Lung microvascular endothelial cell (primary cell): ENCODE results near the gene RINL. TPM values are rescaled to one million over a fixed set of nuclear protein-coding genes. Genes with fewer than 3 reads are reported as not detected.
"Not testable (repeated sequence)": the region's sequence is repeated elsewhere in the genome, so short reads cannot be mapped to it uniquely, and the experiment has no call there.

Experiments used
- DNase-seq, 2 donors: peaks; one replicate each; pipeline versions ENCODE4 v3.0.0 to v3.0.0-alpha.2; 2010; ENCODE audit warnings: low read depth in 2 of 2
- total RNA-seq: library from RNA; depleted of rRNA; stranded (reverse); fragments of >200 nt; gene quantifications from 2 replicates; pipeline ENCODE4 v1.2.1, GENCODE V29; 2014

Gene RINL
- total RNA-seq, 1 donor from 2014 or later: 11.7 TPM

DNA sequence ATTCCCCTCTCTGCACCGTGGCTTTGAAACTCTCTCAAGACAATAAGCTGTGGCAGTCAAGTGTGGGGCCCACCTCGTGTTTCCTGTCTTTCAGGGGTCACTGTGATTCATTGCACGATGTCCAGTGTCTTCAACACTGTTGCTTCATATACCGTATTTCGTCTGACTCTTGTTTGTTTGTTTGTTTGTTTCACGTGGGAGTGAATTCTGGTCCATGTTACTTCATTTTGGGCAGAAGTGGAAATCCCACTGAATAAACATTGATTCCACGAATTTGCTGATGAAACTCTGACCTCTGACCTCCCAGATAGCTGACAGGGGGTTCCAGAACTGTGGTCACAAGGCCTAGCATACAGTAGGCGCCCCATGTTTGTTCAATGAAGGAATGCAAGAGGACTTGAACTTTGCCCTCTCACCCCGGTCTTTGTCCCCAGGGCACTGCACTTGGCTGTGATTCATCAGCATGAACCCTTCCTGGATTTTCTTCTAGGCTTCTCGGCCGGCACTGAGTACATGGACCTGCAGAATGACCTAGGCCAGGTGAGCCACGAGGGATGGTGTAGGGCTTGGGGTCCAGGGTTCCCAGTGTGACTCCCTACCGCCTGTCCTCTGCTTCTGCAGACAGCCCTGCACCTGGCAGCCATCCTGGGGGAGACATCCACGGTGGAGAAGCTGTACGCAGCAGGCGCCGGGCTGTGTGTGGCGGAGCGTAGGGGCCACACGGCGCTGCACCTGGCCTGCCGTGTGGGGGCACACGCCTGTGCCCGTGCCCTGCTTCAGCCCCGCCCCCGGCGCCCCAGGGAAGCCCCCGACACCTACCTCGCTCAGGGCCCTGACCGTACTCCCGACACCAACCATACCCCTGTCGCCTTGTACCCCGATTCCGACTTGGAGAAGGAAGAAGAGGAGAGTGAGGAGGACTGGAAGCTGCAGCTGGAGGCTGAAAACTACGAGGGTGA, 26.8 kb upstream of the RINL start:
- no peak for DNase-seq

DNA sequence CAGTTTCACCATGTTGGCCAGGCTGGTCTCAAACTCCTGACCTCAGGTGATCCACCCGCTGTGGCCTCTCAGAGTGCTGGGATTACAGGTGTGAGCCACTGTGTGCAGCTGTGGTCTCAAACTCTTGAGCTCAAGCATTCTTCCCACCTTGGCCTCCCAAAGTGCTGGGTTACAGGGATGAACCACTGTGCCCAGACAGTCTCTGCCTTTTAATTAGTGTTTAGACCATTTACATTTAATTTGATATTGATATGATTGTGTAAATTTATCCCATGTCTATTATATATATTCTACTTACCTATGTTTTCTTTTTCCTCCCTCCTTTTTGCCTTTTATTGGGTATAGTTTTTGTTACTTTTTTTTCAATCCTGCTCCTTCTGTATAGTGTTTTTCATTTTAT, 23.6 kb upstream of the RINL start:
- no peak for DNase-seq

DNA sequence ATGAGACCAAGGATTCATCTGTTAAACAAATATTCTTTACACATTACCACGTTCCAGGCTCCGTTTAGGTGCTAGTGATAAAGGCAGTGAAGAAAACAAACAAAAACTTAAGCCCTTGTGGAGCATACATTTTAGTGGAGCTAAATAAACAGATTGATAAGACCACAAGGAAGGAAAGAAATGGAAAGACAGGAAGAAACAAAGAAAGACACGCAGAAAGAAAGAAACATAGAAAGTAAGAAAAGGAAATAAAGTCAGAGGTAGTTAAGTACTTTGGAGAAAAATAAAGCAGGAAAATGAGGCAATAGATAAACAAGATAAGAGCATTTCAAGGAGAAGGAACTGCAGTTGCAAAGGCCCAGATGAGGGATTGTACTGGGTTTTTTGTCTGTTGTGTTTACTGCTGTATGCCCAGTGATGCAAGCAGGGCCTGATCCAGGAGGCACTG, 22.7 kb upstream of the RINL start:
- no peak for DNase-seq

DNA sequence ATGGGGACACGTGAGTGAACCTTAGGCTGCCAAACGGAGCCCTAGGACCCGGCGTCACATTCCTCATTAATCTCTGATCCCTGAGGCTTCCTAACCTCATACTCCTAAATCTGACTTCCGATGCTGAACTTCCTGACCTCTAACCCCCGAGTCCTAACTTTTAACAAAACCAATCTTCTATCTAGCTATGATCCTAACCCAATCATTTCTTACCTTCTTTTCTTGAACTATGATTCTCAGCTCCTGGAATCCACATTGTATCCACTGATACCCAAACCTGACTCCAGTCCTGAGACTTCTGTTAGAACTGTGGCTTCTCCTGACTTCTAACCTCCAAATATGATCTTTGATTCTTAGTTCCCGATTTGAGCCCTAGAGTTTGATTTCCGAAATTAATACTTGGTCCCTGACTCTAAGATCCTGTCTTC, 22.1 kb upstream of the RINL start:
- DNase-seq: no peak

DNA sequence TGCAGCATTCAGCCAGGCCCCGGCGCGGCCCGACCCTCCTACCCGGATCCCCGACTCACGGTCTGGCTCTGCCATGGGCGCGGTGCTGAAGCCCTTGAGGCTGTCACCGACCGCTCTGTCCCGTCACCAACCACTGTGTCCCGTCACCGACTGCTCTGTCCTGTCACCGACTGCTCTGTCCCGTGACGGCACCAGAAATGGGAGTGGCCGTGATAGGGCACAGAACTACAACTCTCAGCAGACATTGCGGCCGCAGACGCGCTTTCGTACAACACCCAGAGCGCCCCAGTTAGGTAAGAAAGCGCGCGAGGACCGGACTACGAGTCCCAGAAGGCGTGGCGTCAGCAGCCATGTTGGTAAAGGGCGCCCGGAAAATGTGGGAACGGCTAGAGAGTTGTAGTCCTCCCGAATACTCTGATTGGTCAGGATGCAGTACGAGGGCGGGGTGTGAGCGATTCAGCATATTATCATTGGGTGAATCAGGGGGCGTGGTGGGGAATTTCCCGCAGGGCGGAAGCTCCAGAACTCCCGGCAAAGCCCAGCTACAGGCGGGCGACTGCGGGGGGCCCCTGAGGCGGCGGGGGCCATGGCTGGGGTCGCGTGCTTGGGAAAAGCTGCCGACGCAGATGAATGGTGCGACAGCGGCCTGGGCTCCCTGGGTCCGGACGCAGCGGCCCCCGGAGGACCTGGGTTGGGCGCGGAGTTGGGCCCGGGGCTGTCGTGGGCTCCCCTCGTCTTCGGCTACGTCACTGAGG, 21.5 kb upstream of the RINL start, which contains the start of the genes NFKBIB and SIRT2:
Gene NFKBIB, plus strand, starts transcription at position 523 of the 755 bp plus-strand sequence. Its CDS starts 64 bp downstream, at position 587.
Gene SIRT2, minus strand, starts transcription at position 172 of the 755 bp plus-strand sequence. Its CDS starts 97 bp downstream, at position 75.
- peak; percentile 100 for DNase-seq

DNA sequence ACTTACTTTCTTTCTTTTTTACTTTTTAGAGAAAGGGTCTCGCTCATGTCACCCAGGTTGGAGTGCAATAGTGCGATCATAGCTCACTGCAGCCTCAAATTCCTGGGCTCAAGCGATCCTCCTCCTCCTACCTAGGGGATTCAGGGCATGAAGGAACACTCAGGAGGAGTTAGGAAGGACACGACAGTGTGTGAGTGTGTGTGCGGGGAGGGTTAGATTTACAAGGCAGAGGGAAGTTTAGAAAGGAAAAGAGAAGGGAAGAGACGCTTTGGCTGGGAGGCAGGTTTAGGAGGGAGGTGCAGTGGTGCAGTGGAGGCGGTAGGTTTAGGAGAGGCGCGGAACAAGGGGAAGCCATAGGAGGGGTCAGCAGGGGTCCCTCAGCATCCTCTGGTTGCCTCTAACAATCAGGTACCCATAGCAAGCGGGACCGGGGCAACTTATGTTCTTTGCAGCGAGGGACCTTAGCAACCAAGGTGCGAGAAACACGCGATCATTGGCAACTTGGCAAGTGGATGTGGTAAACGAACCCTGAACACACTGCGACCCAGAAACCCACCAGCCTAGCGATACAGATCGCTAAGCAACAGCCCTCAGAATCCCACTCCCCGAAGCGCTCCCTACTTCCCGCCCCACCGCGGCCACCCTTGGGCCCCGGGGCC, 20.8 kb upstream of the RINL start:
- DNase-seq: peak in 1 of 2 donors; percentile 19

DNA sequence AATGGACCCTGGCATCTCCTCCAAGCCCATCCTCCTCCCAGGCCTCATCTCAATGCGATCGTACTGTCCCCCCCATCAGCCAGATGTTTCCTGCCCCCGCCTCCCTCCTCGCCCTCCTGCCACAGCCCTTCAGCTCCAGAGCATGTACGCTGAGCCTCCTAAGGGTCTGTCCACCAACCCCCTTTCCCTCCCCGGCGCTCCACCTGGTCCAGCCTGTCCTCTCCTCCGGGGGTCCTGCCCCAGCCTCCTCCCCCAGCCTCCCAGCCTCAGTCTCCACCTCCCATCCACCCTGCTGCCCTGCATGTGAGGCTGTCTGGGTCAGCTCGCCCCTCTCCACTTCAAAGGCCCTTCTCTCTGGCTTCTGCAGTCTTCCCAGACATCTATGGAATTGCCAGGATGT, 16.9 kb upstream of the RINL start:
- DNase-seq: no peak

DNA sequence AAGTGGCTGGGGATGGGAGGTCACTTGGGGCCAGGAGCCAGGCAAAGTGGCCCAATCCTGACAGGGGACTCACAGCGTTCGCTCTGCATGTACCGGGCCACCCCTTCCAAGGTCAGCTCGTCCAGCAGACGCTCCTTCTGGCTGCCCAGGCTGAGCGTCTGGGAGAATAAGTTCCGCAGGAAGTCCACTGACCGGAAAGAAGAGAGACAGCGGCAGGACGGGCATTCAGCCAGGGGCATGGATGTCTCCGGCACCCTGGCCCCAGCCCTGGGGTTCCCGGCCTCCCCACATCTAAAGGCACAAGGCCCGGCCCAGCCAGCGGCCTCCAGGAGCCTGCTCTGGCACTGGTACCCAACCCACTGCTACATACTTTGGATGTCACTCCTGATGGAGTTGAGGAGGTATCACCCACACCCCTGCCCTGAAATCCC, 15.3 kb upstream of the RINL start:
- peak in 1 of 2 donors; percentile 33 for DNase-seq

DNA sequence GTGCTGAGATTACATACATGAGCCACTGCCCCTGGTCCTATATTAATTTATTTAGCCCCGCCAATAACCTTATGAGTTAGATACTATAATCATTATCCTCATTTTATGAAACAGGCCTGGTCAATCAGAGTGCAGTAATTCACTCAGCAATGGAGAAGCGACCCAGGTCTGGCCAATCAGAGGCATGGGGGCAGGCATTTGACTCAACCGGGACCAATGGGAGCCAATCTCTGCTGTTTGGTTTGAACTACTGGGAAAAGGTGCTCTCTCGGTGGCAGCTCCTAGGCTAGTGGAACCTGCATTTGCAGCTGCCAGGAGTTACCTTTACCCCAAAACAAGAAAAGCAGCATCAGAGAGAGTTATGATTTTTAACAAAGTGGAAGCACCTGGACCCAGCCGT, 14.8 kb upstream of the RINL start:
- DNase-seq: peak in 1 of 2 donors; percentile 55

DNA sequence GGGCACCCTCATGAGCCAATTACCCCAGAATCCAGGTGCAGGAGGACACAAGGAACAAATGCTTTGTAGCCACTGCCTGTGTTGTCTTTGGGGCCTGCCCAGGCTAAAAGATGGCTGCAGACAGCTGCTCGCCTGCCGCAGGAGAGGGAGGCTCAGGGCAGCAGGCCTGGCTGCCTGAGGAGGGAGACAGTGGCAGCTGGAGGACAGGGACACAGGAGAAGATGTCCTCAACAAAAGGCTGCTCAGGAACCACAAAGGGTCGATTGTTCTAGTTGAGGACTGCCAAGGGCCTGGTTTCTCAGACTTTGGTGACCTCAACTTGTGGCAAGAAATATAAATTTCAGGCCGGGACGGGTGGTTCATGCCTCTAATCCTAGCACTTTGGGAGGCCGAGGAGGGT, 13.7 kb upstream of the RINL start:
- no peak for DNase-seq

DNA sequence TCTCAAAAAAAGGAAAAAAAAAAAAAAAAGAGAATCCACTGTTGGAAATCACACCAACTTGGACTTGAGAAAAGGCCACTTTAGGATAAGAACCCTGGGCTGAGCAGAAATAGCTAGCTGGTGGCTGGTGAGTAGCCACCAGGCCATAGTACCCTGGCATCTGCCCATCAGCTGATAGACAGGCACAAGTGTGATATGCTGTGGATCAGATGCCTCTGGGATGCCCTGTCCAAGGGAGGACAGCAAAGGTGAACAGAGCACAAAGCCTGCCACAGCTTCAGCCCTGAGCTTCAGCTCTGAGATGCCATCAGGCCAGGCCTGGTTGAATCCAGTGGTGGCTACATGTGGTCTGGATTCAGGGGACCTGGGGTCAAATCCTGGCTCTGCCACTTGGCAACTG, 12.6 kb upstream of the RINL start:
- DNase-seq: no peak

DNA sequence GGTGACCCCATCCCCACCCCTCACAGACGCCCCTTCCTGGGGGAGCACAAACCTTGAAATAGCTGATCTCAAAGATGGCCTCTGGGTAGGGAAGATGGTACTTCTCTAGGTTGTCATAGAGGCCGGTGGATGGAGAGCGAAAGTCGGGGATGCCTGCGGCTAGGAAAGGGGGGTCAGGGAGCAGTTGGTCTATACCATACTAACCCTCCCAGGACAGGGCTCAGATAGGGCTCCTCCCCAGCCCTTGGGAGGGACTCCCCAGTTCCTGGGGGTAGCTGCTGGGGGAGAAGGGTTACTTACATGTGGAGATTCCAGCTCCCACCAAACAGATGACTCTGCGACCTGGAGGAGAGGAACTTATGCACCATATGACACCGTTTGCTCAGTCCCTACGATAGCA, 11.7 kb upstream of the RINL start:
- no peak for DNase-seq

DNA sequence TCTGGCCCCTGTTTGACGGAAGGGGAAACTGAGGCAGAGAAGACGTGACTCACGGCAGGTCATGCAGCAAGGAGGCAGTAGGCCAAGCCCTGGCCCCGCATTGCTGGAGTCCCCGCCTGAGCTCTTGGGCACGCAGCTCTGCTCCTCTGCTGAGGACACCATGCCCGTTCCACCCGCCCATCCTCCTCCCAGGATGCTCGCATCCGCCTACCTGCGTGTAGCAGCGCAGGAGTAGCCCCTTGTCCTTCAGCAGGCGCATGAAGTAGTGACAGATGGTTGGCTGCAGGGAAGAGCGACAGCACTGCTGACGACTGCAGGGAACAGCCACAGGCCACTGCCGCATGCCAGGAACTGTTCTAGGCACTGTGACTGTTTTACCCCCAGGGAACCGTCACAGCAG, 10.8 kb upstream of the RINL start:
- DNase-seq: no peak

DNA sequence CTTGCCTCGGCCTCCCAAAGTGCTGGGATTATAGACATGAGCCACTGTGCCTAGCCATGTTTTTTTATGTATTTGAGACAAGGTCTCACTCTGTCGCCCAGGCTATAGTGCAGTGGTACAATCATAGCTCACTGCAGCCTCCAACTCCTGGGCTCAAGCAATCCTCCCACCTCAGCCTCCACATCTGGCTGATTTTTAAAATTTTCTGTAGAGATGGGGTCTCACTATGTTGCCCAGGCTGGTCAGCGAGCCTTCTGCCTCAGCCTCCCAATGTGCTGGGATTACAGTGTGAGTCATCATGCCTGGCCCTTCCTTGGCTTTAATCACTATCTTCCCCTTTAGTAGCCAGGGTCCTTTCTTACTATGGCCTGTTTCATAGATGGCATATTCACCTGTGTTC, 6.6 kb upstream of the RINL start:
- not testable (repeated sequence) for DNase-seq

DNA sequence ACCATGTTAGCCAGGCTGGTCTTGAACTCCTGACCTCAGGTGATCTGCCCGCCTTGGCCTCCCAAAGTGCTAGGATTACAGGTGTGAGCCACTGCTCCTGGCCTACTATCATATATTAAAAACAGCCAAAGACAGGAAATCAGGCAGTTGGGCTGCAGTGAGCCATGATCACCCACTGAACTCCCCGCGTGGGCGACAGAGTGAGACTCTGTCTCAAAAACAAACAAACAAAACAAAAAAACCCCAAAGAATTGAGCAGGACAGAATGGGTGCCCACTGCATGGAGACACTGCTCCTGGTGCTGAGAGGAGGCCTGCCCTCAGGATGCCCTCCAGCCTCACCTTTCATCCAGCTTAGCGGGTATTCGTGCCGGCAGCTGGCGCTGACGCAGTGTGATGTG, 5.2 kb upstream of the RINL start:
- DNase-seq: no peak

DNA sequence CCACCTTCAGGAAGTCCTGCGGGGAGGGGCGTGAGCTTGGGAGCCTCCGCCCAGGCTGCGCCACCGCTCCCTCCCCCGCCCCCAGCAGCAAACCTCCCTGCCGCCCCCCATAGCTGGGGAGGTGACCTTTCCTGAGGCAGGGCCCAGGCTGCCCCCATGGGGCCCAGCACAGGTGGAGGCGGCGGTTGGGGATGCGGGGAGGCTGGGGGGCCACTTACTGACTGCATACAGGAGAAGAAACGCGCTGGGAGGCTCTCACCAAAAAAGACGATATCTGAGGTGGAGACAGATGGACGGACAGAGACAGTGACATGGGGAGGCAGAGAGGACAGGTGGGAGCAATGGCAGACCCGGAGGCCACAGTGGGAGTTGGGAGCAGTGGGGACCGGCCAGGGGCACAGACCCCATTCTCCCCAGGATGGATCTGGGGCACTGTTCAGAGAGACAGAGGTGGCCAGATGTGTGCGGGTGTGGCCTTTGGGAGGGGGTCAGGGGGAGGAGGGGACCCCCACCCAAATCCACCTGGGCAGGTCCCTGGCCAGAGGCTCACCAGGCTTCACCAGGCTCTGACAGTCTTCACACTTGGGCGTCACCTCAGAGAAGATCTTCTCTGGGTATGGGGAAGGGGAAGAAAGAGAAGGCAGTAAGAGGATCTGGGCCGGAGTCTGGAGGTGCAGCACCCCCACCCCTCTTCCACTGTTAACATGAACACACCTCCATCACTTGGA, 3.0 kb upstream of the RINL start:
- no peak for DNase-seq

DNA sequence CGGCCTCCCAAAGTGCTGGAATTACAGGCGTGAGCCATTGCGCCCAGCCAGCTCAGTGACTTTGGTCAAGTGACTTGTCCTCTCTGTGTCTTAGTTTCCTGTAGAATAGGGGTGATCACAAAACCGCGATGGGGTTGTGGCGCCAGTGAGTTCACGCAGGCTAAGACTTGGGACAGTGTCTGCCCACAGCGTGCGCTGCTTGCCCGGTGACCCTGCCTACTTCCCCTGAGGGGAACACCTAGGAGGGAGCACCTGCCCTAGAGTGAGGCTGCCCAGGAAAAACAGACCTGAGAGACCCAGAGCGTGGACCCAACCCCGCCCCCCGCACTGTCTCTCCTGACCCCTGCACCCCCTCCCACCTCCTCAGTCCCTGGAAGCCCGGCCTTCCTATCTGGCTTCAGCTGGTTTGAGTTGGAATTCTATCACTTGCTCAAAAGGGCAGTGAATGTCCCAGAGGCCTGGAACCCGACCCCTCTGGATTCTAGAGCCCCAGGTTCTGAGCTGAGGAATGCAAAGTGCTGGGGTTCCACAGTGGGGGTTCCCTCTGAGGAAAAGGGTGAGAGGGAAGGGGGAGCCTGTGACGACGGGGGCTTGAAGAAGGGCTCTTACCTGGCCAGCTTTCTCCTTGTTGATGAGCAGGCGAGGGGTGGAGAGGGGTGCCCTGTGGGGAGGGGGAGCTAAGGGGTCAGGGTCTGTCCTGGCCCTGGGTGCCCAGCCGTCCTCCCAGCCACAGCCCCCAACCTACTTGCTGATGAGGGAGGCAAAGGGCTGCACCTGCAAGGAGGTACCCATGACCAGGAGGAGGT, 2.2 kb upstream of the RINL start:
- no peak for DNase-seq

DNA sequence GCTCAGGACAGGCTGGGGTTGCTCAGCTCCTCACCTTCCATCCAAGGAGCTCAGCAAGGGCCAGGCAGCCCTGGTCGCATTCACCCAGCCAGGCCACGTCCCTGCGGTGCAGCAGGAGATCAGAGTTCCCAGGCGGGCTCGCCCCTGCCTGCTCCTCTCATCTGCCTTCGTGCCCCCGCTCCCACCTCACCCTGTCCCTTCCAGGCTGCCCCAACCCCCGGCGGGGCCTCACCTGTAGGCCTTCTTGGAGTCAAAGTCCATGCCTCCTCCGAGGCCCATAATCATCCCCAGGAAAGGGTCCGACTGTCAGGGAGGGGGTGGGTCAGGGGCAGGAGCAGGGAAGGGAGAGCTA, 1.3 kb upstream of the RINL start:
- no peak for DNase-seq

DNA sequence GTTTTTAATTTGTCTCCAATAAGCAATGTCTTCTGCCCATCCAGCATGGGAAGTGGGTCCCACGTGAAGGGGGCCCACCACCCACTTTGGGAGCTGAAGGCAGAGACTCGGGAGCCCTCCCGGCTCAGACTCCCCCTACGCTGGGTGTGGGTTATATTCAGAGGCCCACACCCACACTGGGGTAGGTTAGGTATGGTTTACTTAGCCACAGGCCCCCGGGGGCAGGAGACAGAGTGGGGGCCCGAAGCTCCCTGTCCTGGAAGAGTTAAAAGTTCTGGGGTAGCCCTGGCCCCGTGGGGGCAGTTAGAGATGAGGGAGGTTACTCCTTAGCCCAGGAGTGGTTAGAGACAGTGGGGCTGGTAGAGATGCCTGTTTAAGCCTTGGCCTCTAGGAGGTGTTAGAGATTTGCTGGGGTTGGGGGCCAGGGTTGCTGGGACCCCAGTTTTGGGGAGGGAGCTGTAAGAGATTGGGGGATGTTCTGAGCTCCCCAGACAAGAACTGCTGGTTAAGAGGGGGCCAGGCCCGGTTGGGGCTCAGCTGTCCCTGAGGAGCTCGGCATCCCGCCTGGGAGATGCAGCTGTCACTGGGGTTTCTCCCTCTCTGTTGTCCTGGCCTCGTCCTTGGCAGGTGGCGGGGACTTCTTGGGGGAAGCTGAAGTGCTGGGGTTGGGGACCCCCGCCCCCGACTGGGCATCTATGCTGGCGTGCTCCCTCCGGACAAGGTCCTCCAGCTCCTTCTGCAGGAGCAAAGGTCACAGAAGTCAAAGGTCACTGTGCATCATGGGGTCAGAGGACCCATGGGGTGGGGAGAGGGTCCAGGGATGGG, 712 bp upstream of the RINL start:
- no peak for DNase-seq
